ENCODE measurements around the gene FOXP1.
A peak's percentile ranks its signal among the peaks of the same experiment; 100 is the strongest.

FOXP1 gene

DNA sequence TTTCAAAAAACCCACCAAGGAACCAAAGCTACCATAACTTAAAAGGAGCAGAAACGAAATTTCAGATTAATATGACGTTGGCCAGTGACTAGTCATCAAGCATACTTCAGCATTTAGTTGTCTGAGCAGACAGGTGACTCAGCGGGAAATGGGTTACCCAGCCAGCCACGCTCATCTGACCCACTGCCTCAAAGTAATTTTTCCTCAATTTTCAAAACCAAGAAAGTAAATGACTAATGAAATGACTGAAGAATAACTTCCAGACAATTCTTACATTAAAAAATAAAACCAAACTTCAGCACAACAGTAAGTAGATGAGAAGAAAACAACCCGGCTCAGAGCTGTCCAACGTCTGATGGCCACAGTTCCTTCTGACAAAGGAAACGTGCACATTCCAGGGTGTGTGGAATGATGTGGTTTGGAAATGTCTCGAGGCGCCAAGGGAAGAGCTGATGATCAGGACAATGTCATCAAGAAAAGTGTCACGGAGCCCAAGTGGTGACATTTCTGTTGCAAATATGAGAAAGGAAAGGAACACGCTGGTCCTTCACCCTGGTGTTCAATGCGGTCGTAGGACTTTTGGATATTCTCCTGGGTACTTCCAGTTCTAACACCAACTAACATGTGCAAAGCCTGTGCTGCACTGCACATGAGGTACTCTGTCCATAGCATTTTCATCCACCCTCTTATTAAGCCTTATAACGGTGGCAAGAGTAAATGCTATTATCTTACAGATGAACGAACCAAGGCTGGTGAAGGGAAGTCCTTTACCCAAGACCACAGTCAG, 79.1 kb downstream of the FOXP1 start:
- DNase-seq (ENCODE audit: low spot score), result peak; percentile 57

DNA sequence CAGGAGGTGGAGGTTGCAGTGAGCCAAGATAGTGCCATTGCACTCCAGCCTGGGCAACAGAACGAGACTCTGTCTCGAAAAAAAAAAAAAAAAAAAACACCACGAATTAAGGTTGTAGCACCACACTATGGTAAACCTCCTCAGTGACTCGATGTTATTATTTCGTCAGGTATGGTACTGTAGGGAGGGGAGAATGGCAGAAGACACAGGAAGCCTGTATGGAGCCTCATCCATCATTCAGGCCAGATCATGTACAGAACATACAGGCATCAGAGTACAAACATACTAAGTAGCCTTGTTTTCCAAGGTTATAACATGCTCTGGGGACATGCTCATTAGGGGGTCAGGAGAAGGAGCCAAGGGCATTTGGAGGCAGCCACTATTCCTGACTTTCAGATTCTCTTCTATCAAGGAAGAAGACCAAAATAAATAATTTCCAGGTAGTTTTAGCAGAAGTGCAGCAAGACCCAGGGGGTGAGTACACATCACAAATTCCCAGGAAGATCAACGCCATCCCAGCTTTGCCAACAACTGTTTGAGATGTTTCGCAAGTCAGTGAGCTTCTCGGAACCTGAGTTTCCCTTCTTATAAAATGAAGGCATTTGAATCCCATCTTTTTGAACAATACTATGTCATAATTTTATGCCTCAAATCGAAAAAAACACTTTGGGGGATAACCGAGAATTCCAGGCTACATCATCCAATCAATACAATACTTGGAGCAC, 79.8 kb downstream of the FOXP1 start:
- DNase-seq (ENCODE audit: low spot score), result no peak

DNA sequence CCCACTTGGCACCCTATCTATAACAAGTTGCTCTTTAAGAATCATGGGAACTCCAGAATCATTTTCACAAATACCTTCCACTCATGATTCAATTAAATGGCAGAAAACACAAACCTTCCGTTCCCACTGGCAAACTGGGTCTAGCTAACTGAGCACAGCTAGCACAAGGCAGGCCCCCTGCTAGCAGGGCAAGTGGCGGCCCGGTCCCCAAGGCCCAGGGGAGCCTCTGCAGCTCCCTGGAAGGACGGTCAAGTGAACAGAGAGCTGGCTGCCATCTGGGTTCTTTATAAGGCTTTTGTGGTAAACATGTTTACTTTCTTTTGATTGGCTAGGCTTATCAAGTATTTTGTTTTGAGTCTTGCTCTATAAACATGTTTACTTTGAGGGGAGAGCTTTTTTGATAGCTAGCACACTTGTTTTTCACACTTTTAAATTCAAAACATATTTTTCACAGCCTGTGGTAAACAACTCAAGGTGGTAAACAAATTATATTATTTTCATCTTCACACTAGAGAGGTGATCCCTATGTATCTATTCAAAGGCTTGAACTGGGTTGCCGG, 81.4 kb downstream of the FOXP1 start:
- DNase-seq (ENCODE audit: low spot score), result no peak

DNA sequence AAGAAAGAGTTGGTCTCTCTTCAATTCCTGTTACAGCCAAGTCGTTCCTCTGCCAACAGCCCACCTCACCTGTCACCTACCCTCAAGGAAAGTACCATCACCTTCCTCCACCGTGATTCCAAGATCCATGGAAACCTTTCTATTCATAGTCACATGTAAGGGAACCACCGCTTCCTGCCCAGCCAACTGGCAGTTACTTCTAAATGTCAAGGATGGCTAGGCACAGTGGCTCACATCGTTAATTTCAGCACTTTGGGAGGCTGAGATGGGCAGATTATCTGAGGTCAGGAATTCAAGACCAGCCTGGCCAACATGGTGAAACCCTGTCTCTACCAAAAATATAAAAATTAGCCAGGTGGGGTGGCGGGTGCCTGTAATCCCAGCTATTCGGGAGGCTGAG, 82.8 kb downstream of the FOXP1 start:
- no peak for DNase-seq (ENCODE audit: low spot score)

DNA sequence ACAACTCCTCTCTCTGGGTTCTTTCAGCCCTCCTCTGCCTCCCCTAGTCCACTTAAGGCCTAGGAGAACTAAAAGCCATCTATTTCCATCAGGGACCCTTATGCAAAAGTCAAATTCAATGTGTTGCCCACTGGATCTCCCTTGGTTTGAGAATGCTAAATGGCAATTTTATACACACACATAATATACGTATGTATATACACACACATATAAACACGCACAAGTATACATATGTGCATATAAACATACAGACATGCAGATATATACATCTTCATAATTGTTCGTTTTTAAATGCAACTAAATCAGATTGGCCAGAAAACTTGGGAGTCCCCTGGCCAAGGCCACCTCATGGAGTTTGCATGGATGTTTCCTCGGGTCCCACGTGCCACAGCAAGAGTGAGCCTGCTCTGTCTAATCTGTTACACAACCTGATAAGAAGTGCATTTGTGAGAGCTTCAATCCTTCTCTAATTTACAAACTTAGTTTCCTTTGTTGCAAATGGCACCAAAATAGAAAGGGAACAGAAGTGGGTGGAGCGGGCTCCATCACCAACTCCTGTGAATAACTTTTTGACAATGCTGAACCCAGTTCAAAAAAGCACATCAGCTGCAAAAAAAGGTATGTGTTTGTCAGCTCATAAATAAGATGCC, 84.2 kb downstream of the FOXP1 start:
- DNase-seq (ENCODE audit: low spot score), result no peak

- DNase-seq (ENCODE audit: low spot score), result no peak
These were observed 85.0 kb downstream of the FOXP1 start for GRCh38 chr3:71498543-71498942.

- DNase-seq (ENCODE audit: low spot score), result no peak
These were observed 85.5 kb downstream of the FOXP1 start for GRCh38 chr3:71497971-71498444.

DNA sequence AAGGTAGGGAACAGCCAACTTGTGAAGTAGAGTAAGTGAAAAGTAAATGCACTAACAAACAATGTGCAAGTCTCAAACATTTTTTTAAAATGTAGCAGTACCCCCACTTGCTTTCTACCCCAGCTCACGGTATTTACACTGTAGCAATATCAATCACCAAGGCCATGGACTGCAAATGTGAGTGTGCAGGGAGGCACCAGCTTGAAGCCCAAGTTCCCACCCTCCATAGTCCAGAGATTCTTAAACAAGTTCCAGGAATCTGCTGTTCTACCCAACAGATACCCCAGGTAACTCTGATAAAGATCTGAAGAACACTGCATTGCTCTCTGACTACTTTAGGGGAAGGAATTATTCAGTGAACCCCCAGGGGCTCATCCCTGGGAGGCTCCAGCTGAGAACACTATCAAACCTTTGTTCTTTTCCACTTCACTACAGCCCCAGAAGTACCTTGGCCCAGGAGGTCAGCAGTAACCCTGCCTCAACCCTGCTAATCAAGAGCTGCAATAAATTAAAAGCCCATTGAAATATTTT, 86.1 kb downstream of the FOXP1 start:
- DNase-seq (ENCODE audit: low spot score), result no peak

- peak; percentile 48 for DNase-seq (ENCODE audit: low spot score)
These were observed 87.6 kb downstream of the FOXP1 start for GRCh38 chr3:71495708-71496472.

DNA sequence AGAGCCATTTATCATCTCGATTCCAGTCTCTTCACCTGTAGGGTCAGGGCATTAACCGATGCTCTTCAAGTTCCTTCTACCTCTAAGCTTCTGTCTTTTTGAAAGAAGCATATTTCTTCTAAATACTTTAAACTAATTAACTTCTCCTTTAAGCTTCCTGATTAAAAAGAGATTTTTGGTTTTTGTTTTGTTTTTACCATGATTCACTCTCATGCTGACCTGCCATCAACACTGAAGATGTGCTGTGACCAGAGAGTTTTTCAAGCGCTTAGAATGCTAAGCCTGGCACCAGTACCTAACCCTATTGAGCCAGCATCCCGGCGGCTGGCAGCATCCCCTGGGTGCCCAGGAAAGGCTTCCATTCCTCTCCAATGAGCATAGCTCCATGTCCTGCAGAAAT, 89.3 kb downstream of the FOXP1 start:
- DNase-seq (ENCODE audit: low spot score), result no peak

- DNase-seq (ENCODE audit: low spot score), result peak; percentile 76
These were observed 90.4 kb downstream of the FOXP1 start for GRCh38 chr3:71492974-71493771.

DNA sequence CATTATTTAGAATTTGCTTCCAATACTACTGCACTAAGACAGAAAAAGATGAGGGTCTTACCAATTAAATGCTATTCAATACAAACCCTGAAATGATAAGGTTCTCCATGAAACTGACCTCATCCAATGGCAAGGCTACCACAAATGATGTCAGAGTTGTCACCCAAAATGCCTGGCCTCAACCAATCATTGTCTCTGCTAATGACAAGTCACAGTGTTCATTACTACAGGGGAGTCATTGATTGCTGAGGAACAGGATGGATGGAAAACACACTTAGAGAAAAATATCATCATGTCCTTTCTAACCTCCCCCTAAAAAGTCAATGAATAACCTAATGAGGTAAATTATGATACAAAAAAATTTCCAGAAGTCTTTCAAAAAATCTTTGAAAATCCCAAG, 91.0 kb downstream of the FOXP1 start:
- peak; percentile 71 for DNase-seq (ENCODE audit: low spot score)

GRCh38 chr3:71491154-71491752, 92.3 kb downstream of the FOXP1 start:
- DNase-seq (ENCODE audit: low spot score), result no peak

DNA sequence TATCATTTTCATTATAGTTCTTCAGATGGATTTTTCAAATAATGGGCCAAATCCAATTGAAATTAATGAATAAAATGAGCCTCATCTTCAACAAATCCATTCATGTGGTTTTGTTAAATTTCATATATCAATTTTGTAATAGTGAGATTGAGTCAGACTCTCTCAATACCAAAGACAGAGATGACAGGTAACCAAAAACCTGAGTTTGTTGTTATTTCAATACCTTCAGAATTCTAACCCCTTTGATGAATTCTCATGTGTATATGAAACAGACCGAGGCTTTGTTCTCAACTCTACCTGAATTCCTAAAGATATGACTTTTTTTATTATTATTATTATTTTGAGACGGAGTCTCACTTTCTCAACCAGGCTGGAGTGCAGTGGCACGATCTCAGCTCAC, 92.8 kb downstream of the FOXP1 start:
- peak; percentile 33 for DNase-seq (ENCODE audit: low spot score)

GRCh38 chr3:71489315-71489761, 94.2 kb downstream of the FOXP1 start:
- peak; percentile 64 for DNase-seq (ENCODE audit: low spot score)

- no peak for DNase-seq (ENCODE audit: low spot score)
These were observed 94.6 kb downstream of the FOXP1 start for GRCh38 chr3:71488882-71489281.

DNA sequence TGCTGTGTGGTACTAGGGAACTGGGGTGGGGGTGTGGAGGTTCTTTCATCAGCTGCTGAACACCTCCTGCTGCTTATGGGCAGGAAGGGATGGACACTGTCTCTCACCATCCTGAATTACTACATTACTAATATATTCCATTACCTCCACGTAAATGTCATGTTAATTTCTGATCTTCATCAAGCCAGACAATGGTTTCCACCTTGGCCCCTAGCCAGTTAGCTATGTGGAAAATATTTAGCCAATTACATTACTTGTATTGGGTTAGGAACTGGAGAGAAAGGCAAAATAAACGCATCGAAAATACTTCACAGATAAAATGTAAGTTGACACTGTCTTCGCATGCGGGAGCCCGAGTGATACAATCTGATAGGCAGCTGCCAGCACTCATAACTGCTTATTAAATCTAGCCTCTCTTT, 95.1 kb downstream of the FOXP1 start:
- no peak for DNase-seq (ENCODE audit: low spot score)

- DNase-seq (ENCODE audit: low spot score), result peak; percentile 34
These were observed 96.1 kb downstream of the FOXP1 start for GRCh38 chr3:71487418-71487817.

- DNase-seq (ENCODE audit: low spot score), result peak; percentile 54
These were observed 96.7 kb downstream of the FOXP1 start for GRCh38 chr3:71486831-71487230.

GRCh38 chr3:71485896-71486295, 97.6 kb downstream of the FOXP1 start:
- DNase-seq (ENCODE audit: low spot score), result no peak

All from CD4-positive, alpha-beta T cell treated with Interleukin-2 at 100 ng/mL for 4 hours (primary cell).